Activated T-cell treated with anti-CD3 and anti-CD28 coated beads for 4 hours (primary cell): ENCODE results near the gene MFAP3L.

ENCODE experiments used
- DNase-seq: peaks from one replicate; pipeline ENCODE4 v3.0.0-alpha.2; 2020

The MFAP3L gene

DNA sequence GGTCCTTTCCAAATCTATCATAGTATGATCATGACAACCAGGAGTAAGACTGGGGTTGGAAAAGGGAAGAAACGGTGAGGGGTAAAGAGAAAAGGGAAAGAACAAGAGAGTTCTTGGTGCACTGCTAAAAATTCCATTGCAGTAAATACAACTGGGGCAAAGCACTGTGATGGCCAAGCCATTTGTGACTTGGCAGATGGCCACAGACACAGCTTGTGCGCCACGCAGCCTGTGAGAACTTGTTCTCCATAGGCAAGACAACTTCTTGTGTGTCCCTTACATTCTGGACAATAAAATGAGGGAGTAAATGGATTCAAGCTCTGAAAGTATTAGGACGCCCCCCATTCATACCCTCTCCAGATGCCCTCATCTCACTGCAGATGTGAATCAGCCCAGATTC is 10.9 kb downstream of the MFAP3L start:
- DNase-seq, result no peak

DNA sequence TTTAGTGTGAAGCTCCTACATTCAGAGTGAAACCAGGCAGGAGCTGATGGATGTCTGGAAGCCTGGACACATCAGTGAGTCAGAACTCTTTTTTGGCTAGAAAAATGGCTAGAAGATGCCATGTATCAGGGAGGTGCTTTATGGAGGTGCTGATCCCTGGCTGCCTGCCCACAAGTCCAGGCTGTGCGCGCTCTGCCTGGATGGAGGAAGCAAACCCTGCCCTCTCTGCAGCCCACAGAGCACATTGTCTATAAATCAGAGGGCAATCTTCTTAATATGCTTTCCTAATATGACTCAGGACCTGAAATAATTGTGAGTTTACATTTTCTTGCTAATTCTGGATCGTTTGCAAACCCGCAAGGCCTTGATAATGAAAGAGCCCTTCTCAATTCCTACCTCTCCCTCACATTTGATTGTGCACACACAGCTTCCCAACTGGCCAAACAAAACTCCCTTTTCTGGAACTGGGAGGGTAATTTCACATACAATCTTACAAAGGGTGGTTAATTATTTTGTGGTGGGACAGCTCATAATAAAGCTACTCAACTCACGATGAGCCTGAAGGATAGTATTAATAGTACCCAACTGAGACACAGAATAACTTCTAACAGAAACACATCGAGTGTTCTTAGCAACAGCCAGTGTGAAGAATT is 11.7 kb downstream of the MFAP3L start:
- no peak for DNase-seq

DNA sequence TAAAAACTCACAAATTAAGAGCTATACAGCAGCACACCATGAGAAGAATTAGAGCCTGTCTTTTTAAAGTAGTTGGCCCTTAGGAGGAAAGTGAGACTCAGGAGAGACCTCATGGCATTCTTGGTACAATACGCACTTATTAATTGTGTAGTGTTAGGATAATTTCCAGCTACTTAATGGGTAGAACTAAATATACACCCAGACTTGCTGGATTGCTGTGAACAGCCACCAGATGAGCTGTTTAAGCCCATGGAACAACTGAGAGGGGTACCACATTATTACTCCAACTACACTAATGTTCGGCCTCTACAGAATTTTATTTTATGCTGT is 13.6 kb downstream of the MFAP3L start:
- DNase-seq, result no peak

DNA sequence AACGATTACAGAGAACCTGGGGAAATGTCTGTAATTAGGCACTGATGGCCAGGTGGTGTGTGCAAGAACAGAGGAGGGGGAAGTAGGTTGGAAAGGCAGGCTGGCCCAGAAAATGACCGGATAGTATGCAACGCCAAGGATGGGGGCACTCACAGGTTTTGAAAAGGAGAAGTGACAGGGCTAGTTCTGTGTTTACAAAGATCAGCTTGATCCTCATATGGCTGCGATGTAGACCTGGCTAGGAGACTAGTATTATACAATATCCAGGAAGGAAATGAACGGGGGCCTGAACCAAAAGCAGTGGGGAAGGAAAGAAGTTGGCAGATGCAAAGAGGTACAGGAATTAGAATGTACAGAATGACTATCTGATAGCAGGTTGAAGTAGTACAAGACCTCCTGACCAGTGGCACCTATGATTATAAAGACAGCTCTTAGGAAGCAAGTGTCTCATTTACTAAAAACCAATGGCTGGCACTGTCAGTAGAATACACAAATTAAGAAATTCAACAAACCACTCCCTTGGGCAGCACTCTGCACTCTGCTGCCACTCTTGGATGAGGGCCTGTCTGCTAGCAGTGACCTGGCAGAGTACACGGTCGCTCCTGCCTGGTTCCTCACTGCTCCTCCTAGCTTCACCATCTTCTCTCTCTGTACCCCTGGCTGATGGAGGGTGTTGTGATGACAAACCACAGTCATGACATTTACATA is 14.1 kb downstream of the MFAP3L start:
- no peak for DNase-seq

DNA sequence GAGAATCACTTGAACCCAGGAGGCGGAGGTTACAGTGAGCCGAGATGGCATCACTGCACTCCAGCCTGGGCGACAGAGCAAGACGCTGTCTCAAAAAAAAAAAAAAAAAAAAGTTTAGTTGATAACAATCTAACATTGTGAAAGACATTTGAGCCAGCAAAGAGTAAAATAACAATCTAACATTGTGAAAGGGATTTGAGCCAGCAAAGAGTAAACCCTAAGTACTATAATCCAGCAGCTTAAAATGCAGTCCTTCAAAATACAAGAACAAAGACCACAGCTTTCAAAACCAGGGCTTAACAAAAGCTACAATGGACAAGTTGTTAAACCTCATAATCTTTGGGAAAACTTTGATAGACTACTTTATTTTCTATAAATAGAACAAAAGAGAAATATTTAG is 16.9 kb downstream of the MFAP3L start:
- no peak for DNase-seq

DNA sequence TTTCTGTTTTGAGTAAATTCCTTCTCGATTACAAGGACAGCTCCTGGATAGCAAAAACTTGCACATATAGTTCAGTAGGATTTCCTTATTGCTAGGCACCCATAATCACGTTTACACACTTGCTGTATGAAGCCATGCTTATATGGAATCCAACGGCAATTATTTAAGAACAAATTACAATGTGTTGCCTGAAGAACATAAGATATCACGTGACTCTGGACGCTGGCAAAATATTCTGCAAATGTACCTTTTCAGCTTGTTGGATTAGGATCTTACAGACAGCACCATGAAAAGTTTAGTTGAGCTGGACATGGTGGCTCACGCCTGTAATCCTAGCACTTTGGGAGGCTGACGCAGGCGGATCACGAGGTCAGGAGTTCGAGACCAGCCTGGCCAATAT is 17.4 kb downstream of the MFAP3L start:
- DNase-seq, result no peak

DNA sequence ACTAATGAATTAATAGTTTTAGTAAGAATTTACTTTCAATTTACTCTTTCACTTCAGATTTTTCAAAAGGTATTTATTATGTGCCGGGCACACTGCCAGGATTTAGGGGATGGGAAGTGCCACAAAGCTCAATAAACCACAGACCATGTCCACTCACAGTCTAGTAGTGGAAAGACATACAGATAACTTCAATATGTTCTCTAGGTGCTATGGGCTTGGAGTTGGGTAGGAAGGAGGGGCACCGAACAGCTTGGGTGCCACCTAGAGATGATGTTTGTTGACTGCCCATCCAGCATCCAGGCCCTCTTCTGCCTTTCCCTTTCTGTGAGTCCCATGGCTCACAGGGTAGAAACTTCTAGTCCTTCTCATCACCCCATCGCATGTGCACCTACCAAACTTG is 17.8 kb downstream of the MFAP3L start:
- no peak for DNase-seq

DNA sequence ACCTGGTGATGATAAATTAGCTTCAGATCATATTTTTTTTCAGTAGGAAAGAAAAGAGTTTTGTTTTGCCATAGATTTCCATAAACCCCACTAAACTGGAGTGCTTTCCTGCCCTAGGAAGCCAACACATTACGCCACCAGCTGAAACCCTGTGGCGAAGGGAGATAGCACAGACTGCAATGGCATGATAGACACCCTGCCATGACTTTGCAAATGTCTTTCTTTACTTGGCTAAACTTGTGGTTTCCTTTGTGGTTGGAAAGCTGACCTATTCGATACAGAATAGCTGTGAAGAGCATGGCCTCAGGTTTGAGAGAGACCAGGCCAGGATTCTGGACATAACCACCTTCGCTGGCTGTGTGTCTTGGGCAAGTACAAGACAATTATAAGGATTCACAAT is 19.1 kb downstream of the MFAP3L start:
- no peak for DNase-seq

DNA sequence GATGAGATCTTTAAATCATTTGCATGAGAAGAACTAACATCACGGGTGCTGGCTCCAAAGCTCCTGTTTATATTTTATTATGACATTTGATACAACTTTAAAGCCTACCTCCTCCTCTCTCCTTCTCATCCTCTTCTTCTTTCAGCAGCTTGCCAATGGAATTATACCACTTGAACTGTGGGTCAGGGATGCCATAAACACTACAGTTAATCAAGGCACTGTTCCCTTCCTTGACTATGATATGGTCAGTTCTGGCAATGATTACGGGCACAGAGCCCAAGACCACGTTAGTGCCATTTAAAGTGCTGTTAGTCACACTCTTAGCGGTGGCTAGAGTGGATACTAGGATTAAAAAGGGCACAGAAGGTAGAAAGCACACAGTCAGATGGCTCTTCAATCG is 20.7 kb downstream of the MFAP3L start:
- no peak for DNase-seq

DNA sequence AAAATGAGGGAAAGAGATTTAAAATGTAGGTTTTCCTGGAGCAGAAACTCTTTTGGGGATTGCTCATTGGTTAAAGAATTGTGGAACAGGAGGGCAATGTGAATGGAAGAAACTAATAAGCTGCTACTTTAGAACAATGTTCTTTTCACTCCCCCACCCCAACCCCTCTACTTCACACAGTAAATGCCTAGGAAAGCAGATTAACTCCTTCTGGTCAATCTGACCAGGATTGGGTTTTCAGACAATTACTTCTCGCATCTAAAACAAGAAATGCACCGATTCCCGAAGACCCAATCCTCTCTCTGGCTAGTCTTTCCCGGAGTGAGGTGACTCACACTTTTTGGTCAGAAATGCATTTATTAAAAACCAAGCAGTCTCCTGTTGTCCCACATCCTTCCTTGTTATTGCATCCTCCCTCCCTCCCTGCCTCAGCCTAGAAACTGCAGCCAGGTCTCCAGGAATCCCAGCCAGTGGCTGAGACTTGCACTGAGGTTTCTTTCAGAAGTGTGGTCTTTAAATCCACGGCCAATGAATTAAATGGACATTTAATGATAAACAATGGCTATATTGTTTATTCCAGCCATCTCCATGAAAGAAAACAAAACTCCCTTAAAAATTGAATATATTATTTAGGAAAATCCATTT is 21.4 kb downstream of the MFAP3L start:
- no peak for DNase-seq

DNA sequence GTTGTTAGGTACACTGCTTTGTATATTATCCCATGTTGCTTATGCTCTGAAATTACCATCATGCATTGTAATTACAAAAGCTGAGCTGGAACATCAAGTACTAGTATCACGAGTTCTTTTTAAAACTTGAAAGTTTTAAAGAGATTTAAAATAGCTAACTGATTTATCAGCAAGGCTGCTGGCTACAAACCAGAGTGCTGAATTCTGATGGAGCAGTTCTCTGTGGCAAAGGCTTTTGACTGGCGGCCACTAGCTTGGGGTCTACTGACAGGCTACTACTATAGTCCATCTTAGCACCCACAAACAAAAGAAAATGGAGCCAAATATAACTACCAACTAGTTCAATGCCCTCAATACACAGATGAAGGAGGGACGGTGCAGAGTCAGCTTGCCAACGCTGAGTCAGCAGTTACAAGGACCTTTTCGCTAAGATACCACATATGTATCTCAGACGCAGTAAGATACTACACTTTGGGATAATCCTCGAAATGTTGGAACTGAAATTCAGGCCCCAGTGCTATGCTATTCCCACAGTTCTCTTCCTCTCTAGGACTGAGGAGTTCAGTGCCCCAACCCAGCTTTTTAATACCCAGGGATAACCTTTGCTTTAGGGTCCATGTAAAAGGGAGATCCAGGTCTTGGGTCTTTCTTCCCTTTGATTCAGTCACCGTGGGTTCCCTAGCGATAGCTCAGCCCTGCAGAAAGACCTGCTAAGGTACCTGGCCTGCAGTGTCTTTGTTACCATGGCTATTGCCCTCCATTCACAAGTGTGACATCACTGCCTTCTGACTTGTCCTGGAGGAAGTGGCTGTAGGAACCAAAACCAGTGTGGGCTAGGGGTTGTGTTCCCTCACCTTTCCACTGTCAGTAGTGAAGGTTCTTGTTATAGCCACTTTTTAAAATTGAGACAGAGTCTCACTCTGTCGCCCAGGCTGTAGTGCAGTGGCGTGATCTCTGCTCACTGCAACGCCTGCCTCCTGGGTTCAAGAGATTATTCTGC is 22.8 kb downstream of the MFAP3L start:
- no peak for DNase-seq

DNA sequence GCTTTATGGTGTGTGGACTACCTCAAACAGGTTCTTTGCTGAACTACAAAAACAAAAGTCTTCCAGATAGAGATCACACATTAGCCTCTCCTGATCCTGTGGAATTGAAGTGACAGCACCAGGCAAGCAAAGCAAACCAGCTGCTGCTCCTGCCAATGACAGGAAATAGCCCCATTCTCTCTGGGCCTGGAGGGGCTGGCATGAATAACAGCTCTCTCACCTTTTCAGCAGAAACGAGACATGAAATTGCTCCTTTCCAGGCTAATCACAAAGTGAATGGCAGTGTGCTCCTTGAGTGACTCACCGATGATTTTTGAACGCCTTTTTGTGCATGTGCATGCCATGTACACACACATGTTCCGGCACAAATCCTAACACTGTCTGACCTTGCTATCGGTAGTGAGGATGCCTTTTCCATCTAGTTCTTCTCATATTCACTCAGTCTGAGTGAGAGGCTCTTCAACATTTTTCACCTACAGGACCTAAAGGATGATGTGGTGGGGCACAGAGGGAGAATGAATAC is 24.4 kb downstream of the MFAP3L start:
- DNase-seq, result no peak

DNA sequence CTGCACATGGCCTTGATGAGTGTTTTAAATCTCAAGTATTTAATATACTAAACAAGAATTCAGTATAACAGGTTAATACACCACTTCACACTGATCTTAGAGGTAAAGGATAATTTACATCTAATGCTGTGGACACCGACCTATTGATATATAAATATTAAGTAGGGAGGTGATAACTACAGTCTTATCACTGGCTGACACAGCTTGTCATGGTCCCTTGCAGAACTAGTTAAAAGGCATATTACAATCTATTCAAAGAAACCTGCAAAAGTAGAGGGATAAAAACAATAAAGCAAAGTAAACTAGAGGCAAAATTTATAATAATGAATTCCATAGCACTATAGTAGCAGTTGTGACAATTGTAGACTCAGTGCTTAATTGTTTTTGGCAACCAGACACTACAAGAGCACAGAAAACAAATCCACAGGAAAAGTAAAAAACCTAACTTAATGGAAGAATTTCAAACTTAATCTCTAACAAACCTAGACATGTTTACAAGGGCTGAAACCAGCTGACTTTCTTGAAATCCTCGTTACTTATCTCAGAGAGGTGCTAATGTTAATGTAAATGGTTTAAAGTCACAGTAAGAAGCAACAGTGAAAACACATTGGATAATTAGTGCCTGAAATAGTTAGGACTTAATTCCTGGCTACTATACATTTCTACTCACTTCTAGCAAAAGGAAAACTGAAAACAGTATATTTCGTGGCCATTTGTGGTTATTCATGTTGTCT is 25.0 kb downstream of the MFAP3L start:
- no peak for DNase-seq

DNA sequence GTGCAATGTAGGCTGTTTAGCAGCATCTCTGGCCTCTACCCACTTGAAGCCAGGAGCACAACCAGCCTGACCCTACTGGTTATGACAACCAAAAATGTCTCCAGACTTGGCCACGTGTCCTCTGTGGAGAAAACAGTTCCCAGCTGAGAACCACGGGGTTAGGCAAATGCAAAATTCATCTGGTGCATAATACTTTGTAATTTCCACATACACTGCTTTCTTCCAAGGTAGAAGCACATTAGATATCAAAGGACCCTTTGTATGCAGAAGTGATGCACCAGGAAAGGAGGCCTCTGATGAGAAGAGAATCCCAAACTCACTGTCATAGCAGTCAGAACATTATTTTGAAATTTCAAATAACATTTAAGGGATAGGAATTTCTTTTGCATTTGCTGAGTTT is 26.3 kb downstream of the MFAP3L start:
- no peak for DNase-seq

DNA sequence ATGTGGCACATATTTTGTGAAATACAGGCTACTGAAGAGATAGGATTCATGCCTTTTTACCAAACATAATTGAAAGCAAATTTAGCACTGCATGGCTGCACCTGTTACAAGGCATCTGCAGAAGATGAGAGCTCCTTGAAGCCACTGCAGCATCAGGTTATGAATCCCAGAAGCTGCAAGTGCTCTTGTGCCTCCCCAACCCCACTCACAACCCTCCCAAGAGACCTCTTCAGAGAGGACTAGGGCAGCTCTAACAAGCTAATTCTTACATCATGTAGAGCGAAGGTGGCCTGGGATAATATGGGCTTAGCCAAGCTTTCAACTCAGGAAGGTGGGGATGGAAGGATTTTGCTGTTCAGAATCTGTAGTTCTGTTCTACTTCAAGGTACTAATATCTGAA is 27.2 kb downstream of the MFAP3L start:
- DNase-seq, result no peak

DNA sequence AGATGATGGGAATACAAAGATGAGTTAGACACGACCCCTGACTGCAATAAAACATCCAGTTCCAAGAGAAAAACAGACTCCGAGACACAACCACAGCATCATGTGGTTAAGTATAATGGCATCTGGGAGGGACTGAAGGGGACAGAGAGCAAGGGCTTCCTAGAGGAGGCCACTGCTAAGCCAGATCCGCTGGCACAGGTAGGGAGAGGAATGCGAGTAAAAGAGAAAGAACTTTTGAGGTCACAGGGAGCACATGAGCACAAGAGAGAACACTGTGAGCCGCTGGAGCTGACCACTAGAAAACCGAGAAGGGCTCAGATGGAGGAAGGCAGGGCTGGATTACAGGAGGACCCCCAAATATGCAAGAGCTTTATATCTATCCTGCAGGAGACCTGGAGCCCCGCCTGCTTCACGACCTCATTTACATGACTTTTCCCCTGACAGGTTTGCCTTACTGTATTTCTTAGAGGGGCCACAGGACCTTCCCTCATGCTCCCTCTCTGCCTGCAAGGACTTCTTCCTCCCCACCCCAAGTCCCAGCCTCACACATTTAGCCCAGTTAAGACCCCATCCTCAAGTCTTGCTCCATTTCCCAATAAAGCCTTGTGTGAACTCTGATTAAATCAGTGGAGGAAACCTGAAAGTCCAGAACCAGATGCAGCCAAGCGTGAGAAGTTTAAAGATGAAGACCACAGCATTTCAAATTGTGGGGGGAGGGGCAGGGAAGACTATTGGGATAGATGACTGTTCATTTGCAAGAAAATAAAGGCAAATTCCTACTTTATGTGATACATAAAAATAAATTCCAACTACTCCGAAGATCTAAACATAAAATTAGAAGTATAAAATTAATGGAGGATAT is 29.6 kb downstream of the MFAP3L start:
- no peak for DNase-seq

DNA sequence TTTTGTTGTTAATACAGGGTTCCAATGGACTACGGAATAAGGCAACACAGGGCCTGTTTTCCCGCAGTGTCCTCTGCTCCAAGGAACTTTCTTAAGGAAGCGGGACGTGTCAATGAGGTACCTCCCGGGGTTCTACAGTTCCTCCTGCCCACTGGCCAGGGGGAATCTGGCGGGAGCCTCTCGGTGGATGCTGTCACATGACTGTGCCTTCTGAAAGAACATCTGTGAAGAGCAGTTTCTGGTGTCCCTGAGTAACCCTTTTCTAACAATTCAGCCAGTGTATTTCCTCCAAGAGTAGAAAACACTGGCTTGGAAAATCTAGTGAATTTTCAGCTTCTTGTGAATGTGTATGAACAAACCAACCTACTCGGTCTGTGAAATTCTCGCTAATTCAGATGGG is 32.7 kb downstream of the MFAP3L start:
- no peak for DNase-seq

DNA sequence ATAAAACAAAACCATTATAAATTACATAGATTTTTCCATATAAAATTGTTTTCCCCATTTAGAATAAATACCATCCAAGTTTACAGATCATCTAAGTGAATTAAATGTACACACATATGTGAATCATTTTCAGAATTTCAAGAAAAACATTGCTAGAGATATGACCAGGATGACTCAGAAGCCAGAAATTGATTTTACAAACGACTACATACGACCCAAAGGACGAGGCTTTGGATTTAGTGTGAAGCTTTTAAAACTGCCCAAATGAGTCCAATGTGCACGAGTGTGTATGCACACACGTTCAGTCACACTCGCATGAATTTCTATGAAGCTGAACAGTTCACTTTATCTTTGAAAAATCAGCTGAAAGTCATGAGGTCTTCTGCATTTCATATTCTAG is 37.9 kb downstream of the MFAP3L start:
- DNase-seq, result no peak

DNA sequence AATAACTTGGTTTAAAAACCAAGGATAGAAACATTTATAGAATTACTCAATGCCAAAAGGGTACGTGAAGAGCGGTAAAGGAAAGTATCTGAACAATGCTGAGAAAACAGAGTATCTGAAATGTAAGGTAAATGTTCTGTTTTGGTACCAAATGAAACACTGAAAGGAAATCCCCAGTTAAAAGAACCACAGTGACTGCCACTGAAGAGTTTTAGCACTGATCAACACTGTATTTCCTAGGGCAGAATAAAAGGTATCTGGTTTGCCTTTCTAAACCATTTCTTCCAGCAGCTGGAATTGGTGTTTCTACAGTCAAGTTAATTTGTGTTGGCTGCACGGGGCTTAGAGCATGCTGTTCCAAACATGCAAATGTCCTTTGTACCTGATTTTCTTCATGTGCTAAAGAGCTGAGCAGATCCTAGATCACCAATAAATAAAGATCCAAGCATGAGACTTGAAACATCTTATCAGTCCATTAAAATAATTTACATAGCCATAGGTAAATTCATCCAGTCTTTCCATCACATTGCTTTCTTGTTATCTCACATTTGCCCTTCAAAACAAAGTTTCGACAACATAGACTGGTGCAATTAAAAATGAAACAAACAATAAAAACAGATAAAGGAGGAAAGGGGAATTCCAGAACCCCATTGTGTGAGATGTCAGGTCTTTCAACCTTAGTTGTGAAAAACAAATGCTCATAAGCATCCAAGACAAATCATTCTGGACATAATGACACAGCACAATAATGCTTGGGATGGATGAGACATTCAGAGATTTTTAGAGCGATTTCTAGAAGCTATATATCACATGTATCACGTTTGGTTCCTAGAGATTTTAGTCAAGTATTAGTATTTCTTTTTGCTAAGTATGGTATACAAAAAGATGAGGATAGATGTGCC is 38.6 kb downstream of the MFAP3L start:
- no peak for DNase-seq

DNA sequence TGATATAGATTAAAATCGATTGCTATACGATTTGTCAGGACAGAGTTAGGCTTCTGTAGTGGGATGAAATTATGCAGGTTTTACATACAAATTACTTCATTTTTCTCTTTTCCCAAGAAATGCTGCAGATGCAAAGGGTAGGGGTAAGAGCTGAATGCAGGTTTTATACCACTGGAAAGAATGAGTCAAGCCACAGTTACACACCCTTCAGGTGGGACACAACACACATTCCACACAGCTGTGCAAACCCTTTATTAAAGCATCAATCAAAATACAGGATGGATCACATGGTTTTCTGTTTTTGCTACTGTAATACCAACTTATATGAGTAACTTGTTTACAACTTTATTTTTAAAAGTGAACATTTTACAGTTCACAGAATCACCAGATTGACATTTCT is 39.8 kb downstream of the MFAP3L start:
- DNase-seq, result no peak
